ENCODE results near the gene FAM120C.

DNA sequence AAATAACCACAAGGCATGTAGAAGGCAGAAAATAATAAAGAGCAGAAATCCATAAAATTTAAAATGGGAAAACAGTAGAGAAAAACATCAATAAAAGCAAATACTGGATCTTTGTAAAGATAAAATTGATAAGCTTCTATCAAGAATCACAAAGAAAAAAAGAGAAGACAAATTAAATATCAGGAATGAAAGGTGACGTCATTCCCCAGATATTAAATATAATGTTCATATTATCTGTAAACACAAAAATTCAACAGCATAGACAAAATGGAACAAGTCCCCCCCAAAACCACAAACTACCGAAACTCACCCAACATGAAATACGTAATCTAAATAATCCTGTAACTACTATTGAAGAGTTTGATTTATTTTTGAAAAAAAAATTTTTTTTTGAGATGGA is 30.5 kb upstream of the FAM120C start:
- TF ChIP-seq, protein P1, sequence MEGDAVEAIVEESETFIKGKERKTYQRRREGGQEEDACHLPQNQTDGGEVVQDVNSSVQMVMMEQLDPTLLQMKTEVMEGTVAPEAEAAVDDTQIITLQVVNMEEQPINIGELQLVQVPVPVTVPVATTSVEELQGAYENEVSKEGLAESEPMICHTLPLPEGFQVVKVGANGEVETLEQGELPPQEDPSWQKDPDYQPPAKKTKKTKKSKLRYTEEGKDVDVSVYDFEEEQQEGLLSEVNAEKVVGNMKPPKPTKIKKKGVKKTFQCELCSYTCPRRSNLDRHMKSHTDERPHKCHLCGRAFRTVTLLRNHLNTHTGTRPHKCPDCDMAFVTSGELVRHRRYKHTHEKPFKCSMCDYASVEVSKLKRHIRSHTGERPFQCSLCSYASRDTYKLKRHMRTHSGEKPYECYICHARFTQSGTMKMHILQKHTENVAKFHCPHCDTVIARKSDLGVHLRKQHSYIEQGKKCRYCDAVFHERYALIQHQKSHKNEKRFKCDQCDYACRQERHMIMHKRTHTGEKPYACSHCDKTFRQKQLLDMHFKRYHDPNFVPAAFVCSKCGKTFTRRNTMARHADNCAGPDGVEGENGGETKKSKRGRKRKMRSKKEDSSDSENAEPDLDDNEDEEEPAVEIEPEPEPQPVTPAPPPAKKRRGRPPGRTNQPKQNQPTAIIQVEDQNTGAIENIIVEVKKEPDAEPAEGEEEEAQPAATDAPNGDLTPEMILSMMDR (IDR thresholded peaks at IDR 0.05) = no peak
- no peak for TF ChIP-seq POLR2A (IDR thresholded peaks at IDR 0.05)

Data from thyroid gland (tissue), 4 donors.